Stimulated activated CD8-positive, alpha-beta memory T cell treated with anti-CD3 and anti-CD28 coated beads, Interleukin-15, amount 100 ng/mL, for 1 hour (primary cell): ENCODE results near the gene MPC1L.

Source experiments
- DNase-seq: peaks from one replicate; pipeline ENCODE4 v3.0.0-alpha.2; 2020; ENCODE audit warnings: low read depth

Gene MPC1L

GRCh38 chrX:40628506-40628905 is 5.3 kb downstream of the MPC1L start:
- DNase-seq = no peak

GRCh38 chrX:40632199-40632598 is 9.0 kb downstream of the MPC1L start:
- DNase-seq = no peak

- DNase-seq = no peak
These were observed 14.5 kb downstream of the MPC1L start for GRCh38 chrX:40637687-40638086.

- DNase-seq = no peak
These were observed 20.9 kb downstream of the MPC1L start for GRCh38 chrX:40644176-40644575.

- no peak for DNase-seq
These were observed 21.7 kb downstream of the MPC1L start for GRCh38 chrX:40644821-40645358.

- DNase-seq = no peak
These were observed 23.5 kb downstream of the MPC1L start for GRCh38 chrX:40646489-40647306.

GRCh38 chrX:40647307-40648197 is 24.3 kb downstream of the MPC1L start, which contains the start of gene CXorf38:
TSS of gene CXorf38 (minus strand) at chrX:40647561. CDS start at chrX:40647520, 41 bp downstream.
- DNase-seq = peak; percentile 80

- peak; percentile 37 for DNase-seq
These were observed 28.5 kb downstream of the MPC1L start for GRCh38 chrX:40651620-40652223.

- DNase-seq = no peak
These were observed 29.4 kb downstream of the MPC1L start for GRCh38 chrX:40652664-40653063.

GRCh38 chrX:40653535-40653934 is 30.3 kb downstream of the MPC1L start:
- no peak for DNase-seq

- DNase-seq = no peak
These were observed 37.2 kb downstream of the MPC1L start for GRCh38 chrX:40660381-40660780.

- no peak for DNase-seq
These were observed 38.3 kb downstream of the MPC1L start for GRCh38 chrX:40661489-40661888.

GRCh38 chrX:40663078-40663740 is 40.0 kb downstream of the MPC1L start:
- no peak for DNase-seq

GRCh38 chrX:40663880-40664630 is 40.8 kb downstream of the MPC1L start:
- no peak for DNase-seq

- DNase-seq = no peak
These were observed 47.9 kb downstream of the MPC1L start for GRCh38 chrX:40671126-40671525.
